Measurements from ENCODE around the gene ACOXL.
"Not testable (repeated sequence)": the region's sequence is repeated elsewhere in the genome, so short reads cannot be mapped to it uniquely, and the experiment has no call there.

Gene ACOXL

GRCh38 chr2:110829413-110830146 is 97.2 kb downstream of the ACOXL start:
- no peak for DNase-seq (ENCODE audit: low read depth)

GRCh38 chr2:110832740-110833139 is 100.4 kb downstream of the ACOXL start:
- DNase-seq (ENCODE audit: low read depth) = no peak

GRCh38 chr2:110834134-110834827 is 101.9 kb downstream of the ACOXL start:
- DNase-seq (ENCODE audit: low read depth) = no peak

GRCh38 chr2:110836671-110837070 is 104.3 kb downstream of the ACOXL start:
- no peak for DNase-seq (ENCODE audit: low read depth)

GRCh38 chr2:110837446-110838409 is 105.4 kb downstream of the ACOXL start:
- no peak for DNase-seq (ENCODE audit: low read depth)

GRCh38 chr2:110838657-110839384 is 106.4 kb downstream of the ACOXL start:
- no peak for DNase-seq (ENCODE audit: low read depth)

- no peak for DNase-seq (ENCODE audit: low read depth)
Observed at GRCh38 chr2:110840508-110840907, 108.1 kb downstream of the ACOXL start.

GRCh38 chr2:110842048-110842447 is 109.7 kb downstream of the ACOXL start:
- no peak for DNase-seq (ENCODE audit: low read depth)

- DNase-seq (ENCODE audit: low read depth) = no peak
Observed at GRCh38 chr2:110843496-110843895, 111.1 kb downstream of the ACOXL start.

- DNase-seq (ENCODE audit: low read depth) = no peak
Observed at GRCh38 chr2:110843959-110844510, 111.7 kb downstream of the ACOXL start.

- no peak for DNase-seq (ENCODE audit: low read depth)
Observed at GRCh38 chr2:110847651-110848050, 115.3 kb downstream of the ACOXL start.

- DNase-seq (ENCODE audit: low read depth) = no peak
Observed at GRCh38 chr2:110848071-110848470, 115.7 kb downstream of the ACOXL start.

- no peak for DNase-seq (ENCODE audit: low read depth)
Observed at GRCh38 chr2:110848519-110849030, 116.2 kb downstream of the ACOXL start.

- no peak for DNase-seq (ENCODE audit: low read depth)
Observed at GRCh38 chr2:110851531-110851930, 119.2 kb downstream of the ACOXL start.

- no peak for DNase-seq (ENCODE audit: low read depth)
Observed at GRCh38 chr2:110852051-110852450, 119.7 kb downstream of the ACOXL start.

- DNase-seq (ENCODE audit: low read depth) = peak; percentile 12
Observed at GRCh38 chr2:110852541-110853263, 120.3 kb downstream of the ACOXL start.

- no peak for DNase-seq (ENCODE audit: low read depth)
Observed at GRCh38 chr2:110853516-110853915, 121.1 kb downstream of the ACOXL start.

GRCh38 chr2:110853948-110854347 is 121.6 kb downstream of the ACOXL start:
- no peak for DNase-seq (ENCODE audit: low read depth)

- no peak for DNase-seq (ENCODE audit: low read depth)
Observed at GRCh38 chr2:110854355-110855081, 122.1 kb downstream of the ACOXL start.

- not testable (repeated sequence) for DNase-seq (ENCODE audit: low read depth)
Observed at GRCh38 chr2:110855841-110856240, 123.5 kb downstream of the ACOXL start.

Data from activated T-helper 1 cell treated with Interleukin-2 at 50 U/mL for 16 hours (primary cell).